Panc1 (cell line): ENCODE measurements around the gene TAB2. TPM values are rescaled to one million over a fixed set of nuclear protein-coding genes. Genes with fewer than 3 reads are reported as not detected.

ENCODE experiments used
- ATAC-seq: fragments of 200-7000 bp; cut with Tn5 transposase; 2 replicates; pipeline ENCODE4 v1.9.1; 2020; ENCODE audit warnings: mild to moderate bottlenecking, moderate library complexity
- BruUV-seq: library from RNA; stranded (reverse); fragments of 400-500 nt; replicated peaks from 2 replicates; lab custom pipeline; 2021; lab: Mats Ljungman, UMichigan
- CTCF ChIA-PET: fragments of 300-600 bp; sonication (Branson Sonifier 250); formaldehyde crosslinking; loops from one replicate; lab custom pipeline; 2022; ENCODE audit warnings: antibody characterized with exemption; lab: Charles Lee
- POLR2A ChIA-PET: fragments of 300-600 bp; sonication (Branson Sonifier 250); formaldehyde crosslinking; loops from one replicate; lab custom pipeline; 2022; ENCODE audit warnings: antibody characterized with exemption; lab: Charles Lee
- DNase-seq: peaks from one replicate; pipeline ENCODE4 v3.0.0-alpha.2; 2010; ENCODE audit warnings: low read depth, low spot score
- H3K27ac ChIP-seq: 2 replicates; pipeline ENCODE4 v1.5.1; 2011; ENCODE audit warnings: mild to moderate bottlenecking, low read length, inconsistent platforms
- H3K27me3 ChIP-seq: fragments of 200-500 bp; sonication (Bioruptor generic); 2 replicates; pipeline ENCODE4 v1.6.0; 2014; ENCODE audit warnings: low read length, inconsistent platforms; ENCODE audit not compliant: control insufficient read depth, insufficient read depth
- H3K36me3 ChIP-seq: fragments of 200-500 bp; sonication (Bioruptor generic); 2 replicates; pipeline ENCODE4 v1.5.1; 2014; ENCODE audit warnings: inconsistent platforms, mild to moderate bottlenecking, low read length, moderate library complexity; ENCODE audit not compliant: control insufficient read depth, insufficient read depth
- H3K4me1 ChIP-seq: 2 replicates; pipeline ENCODE4 v1.5.1; 2011; ENCODE audit warnings: inconsistent platforms, mild to moderate bottlenecking, low read length, moderate library complexity; ENCODE audit not compliant: control insufficient read depth, insufficient read depth
- H3K4me3 ChIP-seq, 2 experiments: 2 replicates each; pipeline ENCODE4 v1.5.1; 2011 to 2012; ENCODE audit warnings: low read depth in 2 of 2, low read length in 2 of 2, mild to moderate bottlenecking in 2 of 2, inconsistent platforms in 1 of 2, moderate library complexity in 1 of 2
- H3K9me3 ChIP-seq: fragments of 200-500 bp; sonication (Bioruptor generic); 2 replicates; pipeline ENCODE4 v1.5.1; 2014; ENCODE audit warnings: low read depth, mild to moderate bottlenecking, inconsistent platforms, low read length, moderate library complexity; ENCODE audit not compliant: control insufficient read depth, insufficient read depth
- CTCF ChIP-seq: fragments of 450-650 bp; IDR thresholded peaks from 2 replicates; pipeline ENCODE4 v1.5.1; 2017; ENCODE audit warnings: mild to moderate bottlenecking
- POLR2AphosphoS5 ChIP-seq: IDR thresholded peaks from 2 replicates; pipeline ENCODE4 v1.6.1; 2012; ENCODE audit warnings: mild to moderate bottlenecking, low read depth, low read length, moderate library complexity
- SIN3A ChIP-seq: IDR thresholded peaks from 2 replicates; pipeline ENCODE4 v1.6.1; 2012; ENCODE audit warnings: low read depth, mild to moderate bottlenecking, low read length, moderate library complexity, borderline replicate concordance; ENCODE audit not compliant: insufficient read depth
- TCF7L2 ChIP-seq: IDR thresholded peaks from 2 replicates; pipeline ENCODE4 v1.6.1; 2011; ENCODE audit warnings: mild to moderate bottlenecking, low read depth, low read length, inconsistent platforms
- in situ Hi-C: cut with HindIII; loops from 2 replicates; pipeline ENCODE4 v1.10.0; 2016; ENCODE audit warnings: low sequenced_read_pairs, low pct_unique_long_range_greater_than_20kb
- intact Hi-C: fragments of 100-400 bp; cut with micrococcal nuclease; formaldehyde crosslinking; loops from one replicate; pipeline ENCODE4 v1.10.0; 2022; ENCODE audit not compliant: unreplicated experiment
- total RNA-seq: library from RNA; stranded (reverse); gene quantifications from one replicate; pipeline ENCODE4 v1.2.1, GENCODE V29; 2021; ENCODE audit not compliant: unreplicated experiment
- TF ChIP-seq, protein P1 (sequence below), 2 experiments: IDR thresholded peaks; 2 replicates each; pipeline ENCODE4 v1.6.1; 2011 to 2012; ENCODE audit warnings: low read depth in 2 of 2, control low read depth in 1 of 2, low read length in 1 of 2, mild to moderate bottlenecking in 1 of 2, moderate library complexity in 1 of 2; ENCODE audit not compliant: insufficient read depth in 1 of 2

Gene TAB2
- total RNA-seq, 1 experiment from 2014 or later = 47.2 TPM

DNA sequence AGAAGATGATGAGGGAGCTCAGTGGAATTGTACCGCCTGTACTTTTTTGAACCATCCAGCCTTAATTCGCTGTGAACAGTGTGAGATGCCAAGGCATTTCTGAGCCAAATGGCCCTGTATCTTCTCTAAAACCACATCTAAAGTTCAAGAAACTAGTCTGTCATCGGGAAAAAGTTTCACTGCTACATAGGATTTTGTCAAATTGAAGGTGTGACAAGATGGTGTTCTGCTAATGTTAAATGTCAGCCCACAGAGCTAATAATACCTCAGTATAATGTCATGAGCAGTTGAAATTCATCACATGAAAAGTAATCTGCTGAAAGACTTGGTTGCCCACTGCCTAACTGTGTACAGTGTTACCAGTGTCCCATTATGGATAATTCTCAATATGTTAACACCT is 92.1 kb downstream of the TAB2 start (continued):
- TF ChIP-seq CTCF = no peak

DNA sequence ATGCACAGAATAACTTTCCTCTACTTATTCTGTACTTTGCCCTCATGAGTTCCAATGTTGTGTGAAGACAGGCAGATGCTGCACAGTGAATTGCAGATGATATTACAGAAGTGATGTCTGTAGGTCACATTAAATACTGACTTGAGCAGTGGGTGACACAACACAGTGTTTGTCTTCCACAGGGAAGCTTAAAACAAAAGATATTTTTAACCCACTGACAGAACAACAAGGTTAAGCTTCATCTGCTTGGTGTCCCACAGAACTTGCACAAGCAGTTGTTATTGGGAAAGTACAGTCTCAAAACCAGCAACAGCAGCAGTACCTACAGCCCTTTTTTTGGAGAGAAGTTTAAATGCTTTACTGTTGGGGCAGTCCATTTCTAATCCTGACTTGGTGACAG is 93.0 kb downstream of the TAB2 start:
- H3K4me3 ChIP-seq = no peak overlapping the region
- no peak for DNase-seq
- peaks cover 3% of the 10 kb centered on the region; the same call in 1 of the 2 replicates for H3K36me3 ChIP-seq
- no peak overlapping the region for H3K27ac ChIP-seq
- ChIA-PET POLR2A (no interaction called here), CTCF (no interaction called here)
- no peak for ATAC-seq
- intact Hi-C loops = no loop called here
- H3K27me3 ChIP-seq = no peaks in the 10 kb centered on the region
- in situ Hi-C loops = no loop called here
- no peaks in the 10 kb centered on the region for H3K9me3 ChIP-seq
- no TSS peak for BruUV-seq
- no peaks in the 10 kb centered on the region for H3K4me1 ChIP-seq
- no peak for TF ChIP-seq POLR2AphosphoS5
- no peak for TF ChIP-seq TCF7L2
- TF ChIP-seq SIN3A = no peak
- TF ChIP-seq, protein P1, sequence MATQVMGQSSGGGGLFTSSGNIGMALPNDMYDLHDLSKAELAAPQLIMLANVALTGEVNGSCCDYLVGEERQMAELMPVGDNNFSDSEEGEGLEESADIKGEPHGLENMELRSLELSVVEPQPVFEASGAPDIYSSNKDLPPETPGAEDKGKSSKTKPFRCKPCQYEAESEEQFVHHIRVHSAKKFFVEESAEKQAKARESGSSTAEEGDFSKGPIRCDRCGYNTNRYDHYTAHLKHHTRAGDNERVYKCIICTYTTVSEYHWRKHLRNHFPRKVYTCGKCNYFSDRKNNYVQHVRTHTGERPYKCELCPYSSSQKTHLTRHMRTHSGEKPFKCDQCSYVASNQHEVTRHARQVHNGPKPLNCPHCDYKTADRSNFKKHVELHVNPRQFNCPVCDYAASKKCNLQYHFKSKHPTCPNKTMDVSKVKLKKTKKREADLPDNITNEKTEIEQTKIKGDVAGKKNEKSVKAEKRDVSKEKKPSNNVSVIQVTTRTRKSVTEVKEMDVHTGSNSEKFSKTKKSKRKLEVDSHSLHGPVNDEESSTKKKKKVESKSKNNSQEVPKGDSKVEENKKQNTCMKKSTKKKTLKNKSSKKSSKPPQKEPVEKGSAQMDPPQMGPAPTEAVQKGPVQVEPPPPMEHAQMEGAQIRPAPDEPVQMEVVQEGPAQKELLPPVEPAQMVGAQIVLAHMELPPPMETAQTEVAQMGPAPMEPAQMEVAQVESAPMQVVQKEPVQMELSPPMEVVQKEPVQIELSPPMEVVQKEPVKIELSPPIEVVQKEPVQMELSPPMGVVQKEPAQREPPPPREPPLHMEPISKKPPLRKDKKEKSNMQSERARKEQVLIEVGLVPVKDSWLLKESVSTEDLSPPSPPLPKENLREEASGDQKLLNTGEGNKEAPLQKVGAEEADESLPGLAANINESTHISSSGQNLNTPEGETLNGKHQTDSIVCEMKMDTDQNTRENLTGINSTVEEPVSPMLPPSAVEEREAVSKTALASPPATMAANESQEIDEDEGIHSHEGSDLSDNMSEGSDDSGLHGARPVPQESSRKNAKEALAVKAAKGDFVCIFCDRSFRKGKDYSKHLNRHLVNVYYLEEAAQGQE (IDR thresholded peaks at IDR 0.05; ENCODE audit: insufficient read depth in 1 of 2, low read depth in 2 of 2, low read length in 1 of 2) = no peak
- TF ChIP-seq CTCF = no peak

DNA sequence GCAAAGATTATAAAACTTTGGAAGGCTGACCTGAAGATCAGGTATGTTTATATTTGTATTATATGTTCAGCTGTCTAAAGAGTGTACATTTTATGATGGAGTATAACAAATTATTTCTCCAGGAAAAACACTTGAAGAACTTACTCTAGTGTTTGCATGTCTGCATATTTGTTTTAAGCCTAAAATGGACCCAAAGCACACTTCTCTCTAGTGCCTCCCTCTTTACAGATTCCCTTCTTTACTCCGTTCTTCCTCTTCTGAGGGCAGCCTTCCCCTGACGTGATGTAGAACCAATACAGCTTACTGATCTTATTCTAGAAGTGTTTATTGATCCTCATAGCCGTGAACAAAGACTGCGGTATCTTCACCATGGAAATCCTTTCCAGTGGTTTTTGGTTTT is 96.5 kb downstream of the TAB2 start:
- Histone ChIP-seq H3K4me1 (no peaks in the 10 kb centered on the region), H3K9me3 (no peaks in the 10 kb centered on the region), H3K4me3 (no peak overlapping the region), H3K36me3 (no peaks in the 10 kb centered on the region; the same call in 1 of the 2 replicates), H3K27me3 (no peaks in the 10 kb centered on the region), H3K27ac (no peak overlapping the region)
- intact Hi-C loops = no loop called here
- no peak for ATAC-seq
- BruUV-seq = no TSS peak
- ChIA-PET POLR2A (no interaction called here), CTCF (no interaction called here)
- TF ChIP-seq SIN3A (no peak), POLR2AphosphoS5 (no peak), TCF7L2 (no peak), CTCF (no peak)
- TF ChIP-seq, protein P1 (IDR thresholded peaks at IDR 0.05; ENCODE audit: insufficient read depth in 1 of 2, low read depth in 2 of 2, low read length in 1 of 2) = no peak
- no peak for DNase-seq
- in situ Hi-C loops = no loop called here
